Caco-2 (cell line): Measurements from ENCODE around the gene PPAT. TPM values are rescaled to one million over a fixed set of nuclear protein-coding genes. Genes with fewer than 3 reads are reported as not detected.

Source experiments
- BruUV-seq: library from RNA; stranded (reverse); fragments of 400-500 nt; replicated peaks from 2 replicates; lab custom pipeline; 2021; lab: Mats Ljungman, UMichigan
- CTCF ChIA-PET: fragments of 300-600 bp; sonication (Branson Sonifier 250); formaldehyde crosslinking; loops from one replicate; lab custom pipeline; 2022; ENCODE audit warnings: antibody characterized with exemption; lab: Charles Lee
- POLR2A ChIA-PET: fragments of 300-600 bp; sonication (Branson Sonifier 250); formaldehyde crosslinking; loops from one replicate; lab custom pipeline; 2022; ENCODE audit warnings: antibody characterized with exemption; lab: Charles Lee
- DNase-seq, 2 experiments: peaks; one replicate each; pipeline versions ENCODE4 v3.0.0 to v3.0.0-alpha.2; 2020 to 2022
- H3K27me3 ChIP-seq: replicated peaks from 2 replicates; pipeline ENCODE4 v1.6.0; 2011; ENCODE audit warnings: low read length; ENCODE audit not compliant: control insufficient read depth, insufficient read depth
- H3K36me3 ChIP-seq: 2 replicates; pipeline ENCODE4 v1.5.1; 2011; ENCODE audit warnings: low read length; ENCODE audit not compliant: control insufficient read depth, insufficient read depth
- H3K4me1 ChIP-seq: fragments of 250-450 bp; sonication (Bioruptor Pico); 2 replicates; pipeline ENCODE4 v1.5.1; 2020; ENCODE audit warnings: mild to moderate bottlenecking
- H3K4me3 ChIP-seq: 2 replicates; pipeline ENCODE4 v1.5.1; 2011; ENCODE audit warnings: low read depth, mild to moderate bottlenecking, control low read depth, low read length
- H3K9me3 ChIP-seq: fragments of 250-450 bp; sonication (Bioruptor Pico); 2 replicates; pipeline ENCODE4 v1.5.1; 2020; ENCODE audit warnings: mild to moderate bottlenecking, moderate library complexity
- H3K27ac Mint-ChIP-seq: one replicate; pipeline ENCODE4 v1.8.0; 2022; ENCODE audit warnings: mixed read lengths; ENCODE audit not compliant: unreplicated experiment
- H3K27me3 Mint-ChIP-seq: one replicate; pipeline ENCODE4 v1.8.0; 2022; ENCODE audit warnings: mixed read lengths; ENCODE audit not compliant: insufficient read depth, unreplicated experiment
- H3K36me3 Mint-ChIP-seq: one replicate; pipeline ENCODE4 v1.8.0; 2022; ENCODE audit warnings: mild to moderate bottlenecking, mixed read lengths; ENCODE audit not compliant: insufficient read depth, unreplicated experiment
- H3K4me1 Mint-ChIP-seq: one replicate; pipeline ENCODE4 v1.8.0; 2022; ENCODE audit warnings: low read depth, mixed read lengths; ENCODE audit not compliant: unreplicated experiment
- H3K4me3 Mint-ChIP-seq: one replicate; pipeline ENCODE4 v1.8.0; 2022; ENCODE audit warnings: mild to moderate bottlenecking, moderate library complexity, mixed read lengths; ENCODE audit not compliant: unreplicated experiment
- H3K9me3 Mint-ChIP-seq: one replicate; pipeline ENCODE4 v1.8.0; 2022; ENCODE audit warnings: mixed read lengths; ENCODE audit not compliant: unreplicated experiment
- CTCF ChIP-seq, 2 experiments: fragments of 200-600 bp in 1 of 2; IDR thresholded peaks; 1 replicate in 1 of 2; 2 replicates in 1 of 2; pipeline versions ENCODE4 v1.5.1 to v1.8.0; 2011 to 2022; ENCODE audit warnings: antibody characterized with exemption in 1 of 2, control low read depth in 1 of 2, inconsistent platforms in 1 of 2, low read depth in 1 of 2, low read length in 1 of 2, mild to moderate bottlenecking in 1 of 2, moderate library complexity in 1 of 2; ENCODE audit not compliant: insufficient read depth in 1 of 2, severe bottlenecking in 1 of 2, unreplicated experiment in 1 of 2
- intact Hi-C: fragments of 100-400 bp; cut with micrococcal nuclease; formaldehyde crosslinking; loops from one replicate; pipeline ENCODE4 v1.10.0; 2022; ENCODE audit not compliant: unreplicated experiment
- total RNA-seq: library from RNA; stranded (reverse); gene quantifications from 2 replicates; pipeline ENCODE4 v1.2.3, GENCODE V29; 2022

Gene PPAT
- total RNA-seq, 1 experiment from 2014 or later = 60.7 TPM

- no peaks in the 10 kb centered on the region for H3K27me3 ChIP-seq
- H3K36me3 ChIP-seq = no peaks in the 10 kb centered on the region
- intact Hi-C loops = no loop called here
- no peak overlapping the region for H3K27ac Mint-ChIP-seq
- no TSS peak for BruUV-seq
- ChIA-PET CTCF (interaction anchor here (0.8 to 1.4 kb wide), 2 partner anchors 10 to 120 kb away, joined by 3 to 6 read pairs; partner anchors contain the start of gene PPAT), POLR2A (no interaction called here)
- TF ChIP-seq CTCF (IDR thresholded peaks at IDR 0.05; ENCODE audit: insufficient read depth in 1 of 2, low read depth in 1 of 2, low read length in 1 of 2, severe bottlenecking in 1 of 2, unreplicated experiment in 1 of 2) = peak; percentile 40 to 51
- no peaks in the 10 kb centered on the region for H3K4me1 Mint-ChIP-seq
- H3K9me3 ChIP-seq = no peaks in the 10 kb centered on the region
- H3K27me3 Mint-ChIP-seq = no peaks in the 10 kb centered on the region
- peaks cover 8% of the 10 kb centered on the region for H3K9me3 Mint-ChIP-seq
- H3K4me1 ChIP-seq = no peaks in the 10 kb centered on the region
- peak in 1 of 2 experiments; percentile 17 for DNase-seq
- peaks cover 13% of the 10 kb centered on the region for H3K36me3 Mint-ChIP-seq
- no peak overlapping the region for H3K4me3 ChIP-seq
- no peak overlapping the region for H3K4me3 Mint-ChIP-seq
These were observed 10.5 kb downstream of the PPAT start for GRCh38 chr4:56424697-56425514.

- H3K27me3 Mint-ChIP-seq = no peaks in the 10 kb centered on the region
- POLR2A ChIA-PET = no interaction called here
- no peak overlapping the region for H3K4me3 Mint-ChIP-seq
- Histone ChIP-seq H3K4me3 (no peak overlapping the region), H3K4me1 (no peaks in the 10 kb centered on the region), H3K36me3 (no peaks in the 10 kb centered on the region), H3K9me3 (no peaks in the 10 kb centered on the region), H3K27me3 (no peaks in the 10 kb centered on the region)
- peaks cover 8% of the 10 kb centered on the region for H3K9me3 Mint-ChIP-seq
- H3K27ac Mint-ChIP-seq = no peak overlapping the region
- CTCF ChIA-PET = interaction anchor here (1.4 kb wide), 1 partner anchor 12 kb away, joined by 5 read pairs; the partner anchor contains the start of genes PAICS and PPAT
- intact Hi-C loops = no loop called here
- no peak for TF ChIP-seq CTCF (IDR thresholded peaks at IDR 0.05; ENCODE audit: insufficient read depth in 1 of 2, low read depth in 1 of 2, low read length in 1 of 2, severe bottlenecking in 1 of 2, unreplicated experiment in 1 of 2)
- H3K4me1 Mint-ChIP-seq = no peaks in the 10 kb centered on the region
- no TSS peak for BruUV-seq
- peaks cover 18% of the 10 kb centered on the region for H3K36me3 Mint-ChIP-seq
- DNase-seq = no peak
These were observed 11.2 kb downstream of the PPAT start for GRCh38 chr4:56424176-56424575.

- CTCF ChIA-PET = interaction anchor here (0.6 kb wide), 1 partner anchor 65 kb away, joined by 3 read pairs; no protein-coding TSS in a partner anchor
- Histone ChIP-seq H3K4me3 (no peak overlapping the region), H3K27me3 (no peaks in the 10 kb centered on the region), H3K9me3 (no peaks in the 10 kb centered on the region), H3K36me3 (no peaks in the 10 kb centered on the region), H3K4me1 (peaks cover 4% of the 10 kb centered on the region)
- Mint-ChIP-seq H3K9me3 (no peaks in the 10 kb centered on the region), H3K27ac (no peak overlapping the region), H3K36me3 (peaks cover 10% of the 10 kb centered on the region), H3K4me1 (no peaks in the 10 kb centered on the region), H3K4me3 (no peak overlapping the region), H3K27me3 (no peaks in the 10 kb centered on the region)
- no TSS peak for BruUV-seq
- POLR2A ChIA-PET = no interaction called here
- no peak for DNase-seq
- TF ChIP-seq CTCF (IDR thresholded peaks at IDR 0.05; ENCODE audit: insufficient read depth in 1 of 2, low read depth in 1 of 2, low read length in 1 of 2, severe bottlenecking in 1 of 2, unreplicated experiment in 1 of 2) = no peak
- intact Hi-C loops = no loop called here
These were observed 18.0 kb downstream of the PPAT start for GRCh38 chr4:56417396-56417795.
